K562 (cell line): ENCODE data around the gene CSF2RB.

ENCODE experiments used
- BACH1 ChIP-seq: fragments of 200-800 bp; sonication (Bioruptor generic); IDR thresholded peaks from 2 replicates; pipeline ENCODE4 v1.6.1; 2016; ENCODE audit warnings: missing genetic modification characterization, missing compliant biosample characterization
- CREB1 ChIP-seq, 2 experiments: sonication (generic) in 1 of 2; formaldehyde crosslinking in 1 of 2; IDR thresholded peaks; 2 replicates each; pipeline versions ENCODE4 v1.6.1 to v1.8.0; 2012 to 2022; ENCODE audit warnings: inconsistent platforms in 1 of 2, mild to moderate bottlenecking in 1 of 2, missing genetic modification reagents in 1 of 2, moderate library complexity in 1 of 2
- MEF2D ChIP-seq: conservative IDR thresholded peaks from 2 replicates; pipeline ENCODE4 v1.6.1; 2016; ENCODE audit warnings: low read depth, missing genetic modification characterization, missing compliant biosample characterization
- MXI1 ChIP-seq: IDR thresholded peaks from 2 replicates; pipeline ENCODE4 v1.6.1; 2011; ENCODE audit warnings: low read depth, mild to moderate bottlenecking, improper control_type of control experiment, low read length
- NFXL1 ChIP-seq: fragments of 450-650 bp; formaldehyde crosslinking; IDR thresholded peaks from 2 replicates; pipeline ENCODE4 v1.4.0; 2021; ENCODE audit warnings: mild to moderate bottlenecking
- SMARCB1 ChIP-seq: IDR thresholded peaks from 2 replicates; pipeline ENCODE4 v1.6.1; 2011; ENCODE audit warnings: improper control_type of control experiment, low read depth; ENCODE audit not compliant: insufficient read length
- ZKSCAN1 ChIP-seq: fragments of 150-350 bp; IDR thresholded peaks from 2 replicates; pipeline ENCODE4 v1.6.1; 2016; ENCODE audit warnings: low read depth, low read length
- ZNF316 ChIP-seq: fragments of 450-650 bp; IDR thresholded peaks from 2 replicates; pipeline ENCODE4 v1.6.1; 2016
- TF ChIP-seq, protein P1 (sequence below), 3 experiments: IDR thresholded peaks in 2 of 3; conservative IDR thresholded peaks in 1 of 3; 2 replicates each; pipeline ENCODE4 v1.5.1; 2011 to 2012; ENCODE audit warnings: low read length in 3 of 3, mild to moderate bottlenecking in 3 of 3, control low read depth in 2 of 3, improper control_type of control experiment in 1 of 3, inconsistent platforms in 1 of 3, low read depth in 1 of 3, mixed read lengths in 1 of 3, moderate library complexity in 1 of 3; ENCODE audit not compliant: insufficient read depth in 2 of 3
- TF ChIP-seq, protein P2 (sequence below): fragments of 450-650 bp; conservative IDR thresholded peaks from 2 replicates; pipeline ENCODE4 v1.6.1; 2016; ENCODE audit warnings: missing genetic modification characterization, low read depth, mild to moderate bottlenecking, control low read depth, missing compliant biosample characterization

GRCh38 chr22:36929621-36930020 is 16.2 kb downstream of the CSF2RB start:
- TF ChIP-seq NFXL1: no peak
- no peak for TF ChIP-seq ZKSCAN1
- TF ChIP-seq, protein P1, sequence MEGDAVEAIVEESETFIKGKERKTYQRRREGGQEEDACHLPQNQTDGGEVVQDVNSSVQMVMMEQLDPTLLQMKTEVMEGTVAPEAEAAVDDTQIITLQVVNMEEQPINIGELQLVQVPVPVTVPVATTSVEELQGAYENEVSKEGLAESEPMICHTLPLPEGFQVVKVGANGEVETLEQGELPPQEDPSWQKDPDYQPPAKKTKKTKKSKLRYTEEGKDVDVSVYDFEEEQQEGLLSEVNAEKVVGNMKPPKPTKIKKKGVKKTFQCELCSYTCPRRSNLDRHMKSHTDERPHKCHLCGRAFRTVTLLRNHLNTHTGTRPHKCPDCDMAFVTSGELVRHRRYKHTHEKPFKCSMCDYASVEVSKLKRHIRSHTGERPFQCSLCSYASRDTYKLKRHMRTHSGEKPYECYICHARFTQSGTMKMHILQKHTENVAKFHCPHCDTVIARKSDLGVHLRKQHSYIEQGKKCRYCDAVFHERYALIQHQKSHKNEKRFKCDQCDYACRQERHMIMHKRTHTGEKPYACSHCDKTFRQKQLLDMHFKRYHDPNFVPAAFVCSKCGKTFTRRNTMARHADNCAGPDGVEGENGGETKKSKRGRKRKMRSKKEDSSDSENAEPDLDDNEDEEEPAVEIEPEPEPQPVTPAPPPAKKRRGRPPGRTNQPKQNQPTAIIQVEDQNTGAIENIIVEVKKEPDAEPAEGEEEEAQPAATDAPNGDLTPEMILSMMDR (IDR thresholded peaks at IDR 0.05 in 2 of 3, conservative IDR thresholded peaks at IDR 0.05 in 1 of 3; ENCODE audit: insufficient read depth in 2 of 3, low read depth in 1 of 3, low read length in 3 of 3): no peak
- TF ChIP-seq, protein P2, sequence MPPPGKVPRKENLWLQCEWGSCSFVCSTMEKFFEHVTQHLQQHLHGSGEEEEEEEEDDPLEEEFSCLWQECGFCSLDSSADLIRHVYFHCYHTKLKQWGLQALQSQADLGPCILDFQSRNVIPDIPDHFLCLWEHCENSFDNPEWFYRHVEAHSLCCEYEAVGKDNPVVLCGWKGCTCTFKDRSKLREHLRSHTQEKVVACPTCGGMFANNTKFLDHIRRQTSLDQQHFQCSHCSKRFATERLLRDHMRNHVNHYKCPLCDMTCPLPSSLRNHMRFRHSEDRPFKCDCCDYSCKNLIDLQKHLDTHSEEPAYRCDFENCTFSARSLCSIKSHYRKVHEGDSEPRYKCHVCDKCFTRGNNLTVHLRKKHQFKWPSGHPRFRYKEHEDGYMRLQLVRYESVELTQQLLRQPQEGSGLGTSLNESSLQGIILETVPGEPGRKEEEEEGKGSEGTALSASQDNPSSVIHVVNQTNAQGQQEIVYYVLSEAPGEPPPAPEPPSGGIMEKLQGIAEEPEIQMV (tag): no peak
- no peak for TF ChIP-seq MEF2D (tag)
- no peak for TF ChIP-seq MXI1
- TF ChIP-seq ZNF316: no peak
- TF ChIP-seq SMARCB1: no peak
- TF ChIP-seq CREB1 (IDR thresholded peaks at IDR 0.05): no peak
- TF ChIP-seq CREB1 (CRISPR knock-in tag; IDR thresholded peaks at IDR 0.05): no peak
- TF ChIP-seq BACH1: no peak
